OCI-LY7 (cell line): ENCODE results near the gene TECPR2.

Source experiments
- CTCF ChIP-seq: fragments of 200-600 bp; sonication (generic); conservative IDR thresholded peaks from 2 replicates; pipeline ENCODE4 v1.5.1; 2014; ENCODE audit warnings: mild to moderate bottlenecking, antibody characterized with exemption, low read length, moderate library complexity, mixed read lengths
- EZH2phosphoT487 ChIP-seq: fragments of 200-600 bp; sonication (generic); IDR thresholded peaks from 2 replicates; pipeline ENCODE4 v1.6.1; 2018; ENCODE audit warnings: low read depth, borderline replicate concordance, mild to moderate bottlenecking, mixed run types, antibody characterized with exemption, low read length, moderate library complexity, mixed read lengths

GRCh38 chr14:102474934-102475333 lies 112.2 kb downstream of the TECPR2 start:
- no peak for TF ChIP-seq CTCF
- no peak for TF ChIP-seq EZH2phosphoT487
